Smooth muscle cell (in vitro differentiated cells): ENCODE data around the gene OR4M1. TPM values are rescaled to one million over a fixed set of nuclear protein-coding genes. Genes with fewer than 3 reads are reported as not detected.
"Not testable (repeated sequence)": the region's sequence is repeated elsewhere in the genome, so short reads cannot be mapped to it uniquely, and the experiment has no call there.

ENCODE experiments used
- DNase-seq: peaks from one replicate; lab custom pipeline; 2025; ENCODE audit not compliant: unreplicated experiment; lab: John Stamatoyannopoulos, UW
- H2AFZ ChIP-seq: fragments of 200-600 bp; sonication (generic); 2 replicates; pipeline ENCODE4 v1.6.0; 2016; ENCODE audit warnings: antibody characterized with exemption, low read depth, mild to moderate bottlenecking
- H3F3A ChIP-seq: fragments of 200-600 bp; sonication (generic); 2 replicates; pipeline ENCODE4 v1.6.0; 2017; ENCODE audit warnings: antibody characterized with exemption, low read depth
- H3K27ac ChIP-seq: fragments of 200-600 bp; sonication (generic); 2 replicates; pipeline ENCODE4 v1.5.1; 2016; ENCODE audit warnings: low read depth, mild to moderate bottlenecking
- H3K27me3 ChIP-seq: fragments of 200-600 bp; sonication (generic); 2 replicates; pipeline ENCODE4 v1.6.1; 2016; ENCODE audit warnings: low read depth, mild to moderate bottlenecking
- H3K36me3 ChIP-seq: fragments of 200-600 bp; sonication (generic); 2 replicates; pipeline ENCODE4 v1.5.1; 2016; ENCODE audit warnings: low read depth
- H3K4me1 ChIP-seq: fragments of 200-600 bp; sonication (generic); 2 replicates; pipeline ENCODE4 v1.5.1; 2016; ENCODE audit warnings: low read depth
- H3K4me2 ChIP-seq: fragments of 200-600 bp; sonication (generic); 2 replicates; pipeline ENCODE4 v1.6.0; 2016; ENCODE audit warnings: mild to moderate bottlenecking
- H3K4me3 ChIP-seq: fragments of 200-600 bp; sonication (generic); 2 replicates; pipeline ENCODE4 v1.5.1; 2016; ENCODE audit warnings: mild to moderate bottlenecking
- H3K79me2 ChIP-seq: fragments of 200-600 bp; sonication (generic); 2 replicates; pipeline ENCODE4 v1.6.0; 2016; ENCODE audit warnings: low read depth, mild to moderate bottlenecking
- H3K9ac ChIP-seq: fragments of 200-600 bp; sonication (generic); 2 replicates; pipeline ENCODE4 v1.6.0; 2016; ENCODE audit warnings: low read depth
- H3K9me3 ChIP-seq: fragments of 200-600 bp; sonication (generic); replicated peaks from 2 replicates; pipeline ENCODE4 v1.5.1; 2016; ENCODE audit warnings: low read depth
- H4K20me1 ChIP-seq: fragments of 200-600 bp; sonication (generic); 2 replicates; pipeline ENCODE4 v1.6.0; 2016; ENCODE audit warnings: low read depth
- WGBS: methylation state at CpG from one replicate; pipeline ENCODE4 v1.1.7; 2016; ENCODE audit warnings: low lambda C conversion rate; 5-methylcytosine and 5-hydroxymethylcytosine counted together
- polyA plus RNA-seq: library from polyadenylated mRNA; unstranded; fragments of >200 nt; fragmentation: Nextera tagmentation; extraction: Ambion mirVana; gene quantifications from 2 replicates; pipeline ENCODE4 v1.2.1, GENCODE V29; 2016
- total RNA-seq: library from RNA; depleted of rRNA; stranded (reverse); fragments of >200 nt; gene quantifications from 2 replicates; pipeline ENCODE4 v1.2.3, GENCODE V29; 2014
- TF ChIP-seq, protein P1 (sequence below): fragments of 200-600 bp; sonication (generic); IDR thresholded peaks from 2 replicates; pipeline ENCODE4 v1.5.1; 2017; ENCODE audit warnings: borderline replicate concordance, mild to moderate bottlenecking, antibody characterized with exemption; ENCODE audit not compliant: insufficient read depth, poor library complexity, severe bottlenecking

OR4M1 gene
- total RNA-seq: not detected in 2 replicates
- polyA plus RNA-seq: not detected in 2 replicates

- H3K4me1 ChIP-seq, H3K79me2 ChIP-seq, H3F3A ChIP-seq, H2AFZ ChIP-seq, H3K27me3 ChIP-seq, H3K4me3 ChIP-seq, H3K27ac ChIP-seq, H3K36me3 ChIP-seq, DNase-seq, H3K4me2 ChIP-seq, H3K9ac ChIP-seq, H4K20me1 ChIP-seq: not testable (repeated sequence)
- WGBS: 10% methylated on average over 1 of the region's 1 CpG
- peaks cover 26% of the 10 kb centered on the region for H3K9me3 ChIP-seq
Observed at GRCh38 chr14:19773204-19773603, at the start of gene OR4M1. Gene OR4M1 (plus strand): TSS chr14:19773504. CDS start chr14:19780323, 6,819 bp downstream.

DNA sequence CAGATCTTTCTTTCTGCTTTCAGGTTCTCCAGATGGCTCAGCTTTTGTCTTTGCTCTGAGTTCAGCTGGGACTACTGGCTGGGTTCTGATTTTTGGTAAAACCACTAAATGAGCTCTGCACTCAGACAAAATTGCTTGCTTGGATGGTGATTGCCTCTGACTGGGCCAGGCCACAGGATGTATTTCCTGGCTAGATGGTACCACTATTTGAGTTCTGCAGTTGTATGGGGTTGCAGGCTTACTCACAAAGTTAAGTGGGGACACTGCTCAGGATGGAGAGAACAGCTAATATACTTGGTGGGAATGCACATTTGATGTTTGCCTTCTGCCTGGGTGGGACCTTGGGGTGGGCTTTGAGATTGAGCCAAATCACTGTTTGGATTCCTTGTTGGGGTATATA, 43.9 kb upstream of the OR4M1 start:
- TF ChIP-seq, protein P1, sequence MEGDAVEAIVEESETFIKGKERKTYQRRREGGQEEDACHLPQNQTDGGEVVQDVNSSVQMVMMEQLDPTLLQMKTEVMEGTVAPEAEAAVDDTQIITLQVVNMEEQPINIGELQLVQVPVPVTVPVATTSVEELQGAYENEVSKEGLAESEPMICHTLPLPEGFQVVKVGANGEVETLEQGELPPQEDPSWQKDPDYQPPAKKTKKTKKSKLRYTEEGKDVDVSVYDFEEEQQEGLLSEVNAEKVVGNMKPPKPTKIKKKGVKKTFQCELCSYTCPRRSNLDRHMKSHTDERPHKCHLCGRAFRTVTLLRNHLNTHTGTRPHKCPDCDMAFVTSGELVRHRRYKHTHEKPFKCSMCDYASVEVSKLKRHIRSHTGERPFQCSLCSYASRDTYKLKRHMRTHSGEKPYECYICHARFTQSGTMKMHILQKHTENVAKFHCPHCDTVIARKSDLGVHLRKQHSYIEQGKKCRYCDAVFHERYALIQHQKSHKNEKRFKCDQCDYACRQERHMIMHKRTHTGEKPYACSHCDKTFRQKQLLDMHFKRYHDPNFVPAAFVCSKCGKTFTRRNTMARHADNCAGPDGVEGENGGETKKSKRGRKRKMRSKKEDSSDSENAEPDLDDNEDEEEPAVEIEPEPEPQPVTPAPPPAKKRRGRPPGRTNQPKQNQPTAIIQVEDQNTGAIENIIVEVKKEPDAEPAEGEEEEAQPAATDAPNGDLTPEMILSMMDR: no peak
- DNase-seq: no peak
- Histone ChIP-seq H3K36me3 (no peaks in the 10 kb centered on the region), H4K20me1 (no peaks in the 10 kb centered on the region), H3K9ac (no peak overlapping the region), H2AFZ (no peak overlapping the region), H3K4me3 (no peak overlapping the region), H3F3A (no peaks in the 10 kb centered on the region), H3K27me3 (no peaks in the 10 kb centered on the region), H3K27ac (no peak overlapping the region), H3K4me2 (no peak overlapping the region), H3K9me3 (peaks cover 46% of the 10 kb centered on the region), H3K79me2 (no peaks in the 10 kb centered on the region), H3K4me1 (no peaks in the 10 kb centered on the region)

DNA sequence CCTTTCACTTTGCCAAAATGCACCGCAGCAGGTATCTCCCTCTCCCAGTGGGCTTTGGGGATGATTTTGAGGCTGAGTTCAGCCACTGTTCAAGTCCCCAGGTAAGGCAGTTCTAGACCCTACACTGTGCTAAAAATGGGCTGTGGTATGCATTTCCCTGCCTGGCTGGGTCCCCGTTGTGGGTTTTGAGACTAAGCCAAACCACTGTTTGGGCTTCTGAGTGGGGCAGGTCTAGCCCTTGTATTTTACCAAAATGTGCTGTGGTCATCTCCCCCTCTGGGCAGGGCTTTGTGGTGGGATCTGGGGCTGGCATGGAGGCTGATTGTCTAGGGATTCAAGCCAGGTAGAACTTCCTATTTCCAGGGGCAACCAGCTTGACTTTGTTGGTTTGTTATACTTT, 43.5 kb upstream of the OR4M1 start:
- Histone ChIP-seq H3K36me3 (no peaks in the 10 kb centered on the region), H3K9me3 (peaks cover 46% of the 10 kb centered on the region), H3K9ac (no peak overlapping the region), H3K27ac (no peak overlapping the region), H2AFZ (no peak overlapping the region), H3K4me2 (no peak overlapping the region), H3K27me3 (no peaks in the 10 kb centered on the region), H4K20me1 (no peaks in the 10 kb centered on the region), H3K4me1 (no peaks in the 10 kb centered on the region), H3K79me2 (no peaks in the 10 kb centered on the region), H3F3A (no peaks in the 10 kb centered on the region), H3K4me3 (no peak overlapping the region)
- WGBS: 52% methylated on average over 2 of the region's 2 CpGs
- no peak for DNase-seq
- TF ChIP-seq, protein P1: no peak

- H3F3A ChIP-seq, H3K79me2 ChIP-seq, H3K36me3 ChIP-seq, H4K20me1 ChIP-seq, H3K27me3 ChIP-seq, DNase-seq, H3K4me3 ChIP-seq, H3K27ac ChIP-seq, H3K9ac ChIP-seq, H3K4me2 ChIP-seq, H3K4me1 ChIP-seq, H2AFZ ChIP-seq: not testable (repeated sequence)
- peaks cover 21% of the 10 kb centered on the region for H3K9me3 ChIP-seq
- 77% methylated on average over 3 of the region's 3 CpGs for WGBS
Observed at GRCh38 chr14:19733893-19734292, 39.4 kb upstream of the OR4M1 start.

GRCh38 chr14:19743256-19743655, 30.0 kb upstream of the OR4M1 start, which contains the start of gene OR4Q3:
Gene OR4Q3 (plus strand): TSS chr14:19743571.
- Histone ChIP-seq H3K9me3 (peaks cover 44% of the 10 kb centered on the region), H3K27me3 (no peaks in the 10 kb centered on the region), H3K79me2 (no peaks in the 10 kb centered on the region), H3K4me2 (no peak within 1 kb of the TSS), H3K36me3 (no peaks in the 10 kb centered on the region), H4K20me1 (no peaks in the 10 kb centered on the region), H3F3A (no peaks in the 10 kb centered on the region), H2AFZ (no peak within 1 kb of the TSS), H3K4me1 (no peaks in the 10 kb centered on the region), H3K27ac (no peak within 1 kb of the TSS), H3K9ac (no peak within 1 kb of the TSS), H3K4me3 (no peak within 1 kb of the TSS)
- TF ChIP-seq, protein P1: no peak
- 69% methylated on average over 1 of the region's 1 CpG for WGBS
- DNase-seq: no peak

DNA sequence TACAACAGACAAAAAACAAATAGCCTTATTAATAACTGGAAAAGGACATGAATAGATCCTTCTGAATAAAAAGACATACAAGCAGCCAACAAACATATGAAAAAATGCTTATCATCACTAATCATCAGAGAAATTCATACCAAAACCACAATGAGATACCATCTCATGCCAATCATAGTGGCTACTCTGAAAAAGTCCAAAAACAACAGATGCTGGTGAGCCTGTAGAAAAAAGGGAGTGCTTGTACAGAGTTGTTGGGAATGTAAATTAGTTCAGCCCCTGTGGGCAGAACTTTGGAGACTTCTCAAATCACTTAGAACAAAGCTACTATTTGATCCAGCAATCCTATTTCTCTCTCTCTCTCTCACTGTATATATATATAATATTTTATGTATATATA, 21.0 kb upstream of the OR4M1 start:
- not testable (repeated sequence) for H3K27ac ChIP-seq, H3K9ac ChIP-seq, H3K36me3 ChIP-seq, H3K4me3 ChIP-seq, H3K79me2 ChIP-seq, H2AFZ ChIP-seq, H3K27me3 ChIP-seq, H3K4me1 ChIP-seq, DNase-seq, H3K4me2 ChIP-seq, H4K20me1 ChIP-seq, H3F3A ChIP-seq
- H3K9me3 ChIP-seq: peaks cover 30% of the 10 kb centered on the region
